Nephron progenitor cell (in vitro differentiated cells): ENCODE results near the gene C17orf113.
A peak's percentile ranks its signal among the peaks of the same experiment; 100 is the strongest.

Source experiments
- DNase-seq: peaks from one replicate; pipeline ENCODE4 v3.0.0; 2021
- H3K27ac Mint-ChIP-seq: 2 replicates; pipeline ENCODE4 v1.8.0; 2021; ENCODE audit warnings: mild to moderate bottlenecking, moderate library complexity, mixed read lengths
- H3K27me3 Mint-ChIP-seq: 2 replicates; pipeline ENCODE4 v1.8.0; 2021; ENCODE audit warnings: mild to moderate bottlenecking, low read depth, mixed read lengths; ENCODE audit not compliant: poor library complexity
- H3K36me3 Mint-ChIP-seq: 2 replicates; pipeline ENCODE4 v1.8.0; 2021; ENCODE audit warnings: low read depth, mixed read lengths
- H3K4me1 Mint-ChIP-seq: 2 replicates; pipeline ENCODE4 v1.8.0; 2021; ENCODE audit warnings: mixed read lengths
- H3K4me3 Mint-ChIP-seq: 2 replicates; pipeline ENCODE4 v1.8.0; 2021; ENCODE audit warnings: mild to moderate bottlenecking, moderate library complexity, mixed read lengths
- H3K9me3 Mint-ChIP-seq: 2 replicates; pipeline ENCODE4 v1.8.0; 2021; ENCODE audit warnings: mild to moderate bottlenecking, moderate library complexity, mixed read lengths
- CTCF ChIP-seq: fragments of 200-600 bp; sonication (generic); IDR thresholded peaks from 2 replicates; pipeline ENCODE4 v1.5.0; 2021; ENCODE audit warnings: antibody characterized with exemption

The C17orf113 gene

GRCh38 chr17:42028791-42029127, 21.6 kb downstream of the C17orf113 start:
- TF ChIP-seq CTCF: no peak

GRCh38 chr17:42027961-42028790, 22.2 kb downstream of the C17orf113 start:
- DNase-seq: peak; percentile 26
- Mint-ChIP-seq H3K9me3 (no peaks in the 10 kb centered on the region), H3K27ac (peak overlapping the region; percentile 67), H3K36me3 (peaks cover 9% of the 10 kb centered on the region), H3K27me3 (peaks cover 2% of the 10 kb centered on the region), H3K4me1 (peaks cover 65% of the 10 kb centered on the region), H3K4me3 (peak overlapping the region; percentile 70)
- peak; percentile 21 for TF ChIP-seq CTCF

More at GRCh38 chr17:42028791-42029127, 21.6 kb downstream of the C17orf113 start:
- H3K4me3 Mint-ChIP-seq: peak overlapping the region; percentile 70
- H3K27me3 Mint-ChIP-seq: peaks cover 2% of the 10 kb centered on the region
- DNase-seq: no peak
- H3K27ac Mint-ChIP-seq: peak overlapping the region; percentile 67
- H3K36me3 Mint-ChIP-seq: peaks cover 9% of the 10 kb centered on the region
- peaks cover 68% of the 10 kb centered on the region for H3K4me1 Mint-ChIP-seq
- H3K9me3 Mint-ChIP-seq: no peaks in the 10 kb centered on the region

- H3K27me3 Mint-ChIP-seq: peaks cover 2% of the 10 kb centered on the region
- H3K4me3 Mint-ChIP-seq: no peak overlapping the region
- no peak for TF ChIP-seq CTCF
- DNase-seq: no peak
- H3K27ac Mint-ChIP-seq: no peak overlapping the region
- H3K4me1 Mint-ChIP-seq: peaks cover 65% of the 10 kb centered on the region
- peaks cover 9% of the 10 kb centered on the region for H3K36me3 Mint-ChIP-seq
- no peaks in the 10 kb centered on the region for H3K9me3 Mint-ChIP-seq
Measured at GRCh38 chr17:42027590-42027889, 22.9 kb downstream of the C17orf113 start.

GRCh38 chr17:42026857-42027589, 23.4 kb downstream of the C17orf113 start:
- Mint-ChIP-seq H3K9me3 (no peaks in the 10 kb centered on the region), H3K27me3 (peaks cover 2% of the 10 kb centered on the region), H3K4me3 (peak overlapping the region; percentile 38), H3K27ac (no peak overlapping the region), H3K4me1 (peaks cover 65% of the 10 kb centered on the region), H3K36me3 (peaks cover 14% of the 10 kb centered on the region)
- TF ChIP-seq CTCF: no peak
- no peak for DNase-seq

GRCh38 chr17:42025936-42026335, 24.5 kb downstream of the C17orf113 start:
- Mint-ChIP-seq H3K4me3 (no peak overlapping the region), H3K4me1 (peaks cover 63% of the 10 kb centered on the region), H3K36me3 (peaks cover 21% of the 10 kb centered on the region), H3K9me3 (no peaks in the 10 kb centered on the region), H3K27me3 (peaks cover 2% of the 10 kb centered on the region), H3K27ac (peak overlapping the region; percentile 42)
- no peak for DNase-seq
- TF ChIP-seq CTCF: no peak
